ENCODE results near the gene TAF7. TPM values are rescaled to one million over a fixed set of nuclear protein-coding genes. Genes with fewer than 3 reads are reported as not detected.
"Not testable (repeated sequence)": the region's sequence is repeated elsewhere in the genome, so short reads cannot be mapped to it uniquely, and the experiment has no call there.

TAF7 gene
- total RNA-seq, 2 experiments from 2014 or later = 86.2 to 95.9 TPM

DNA sequence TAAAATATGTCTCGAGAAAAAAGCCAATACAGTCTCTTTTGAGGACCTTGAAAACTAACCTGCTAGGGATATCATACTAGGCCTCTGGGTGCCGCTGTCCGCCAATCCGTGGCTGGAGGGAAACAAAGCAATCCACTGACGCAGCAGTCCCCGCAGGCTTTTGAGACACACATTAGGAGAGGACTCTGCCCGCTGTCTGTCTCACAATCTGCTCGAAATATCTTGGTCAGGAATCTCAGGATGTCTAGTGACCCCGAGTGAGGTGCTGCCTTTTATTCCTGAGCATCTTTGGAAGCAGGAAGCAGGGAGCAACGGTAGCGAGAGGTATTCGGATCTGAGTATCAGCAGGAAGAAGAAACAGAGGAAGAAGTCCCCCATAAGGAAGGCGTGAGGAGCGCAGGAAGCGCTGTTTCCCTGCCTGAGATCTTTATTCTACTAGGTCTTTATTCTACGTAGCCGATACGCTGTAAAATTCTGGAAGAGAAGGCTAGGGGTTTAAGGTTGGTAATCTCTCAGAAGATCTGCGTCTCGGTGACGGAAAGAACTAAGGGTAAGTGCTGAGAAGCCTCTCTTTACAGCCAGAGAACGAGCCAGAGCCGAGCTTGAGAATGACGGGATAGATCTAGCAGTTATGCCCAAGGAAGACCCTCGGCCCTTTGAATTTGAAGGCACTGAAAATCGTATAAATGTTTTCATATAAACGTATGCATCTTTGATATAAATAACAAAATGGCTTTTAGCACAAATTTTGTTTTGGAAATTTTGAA, 5.7 kb upstream of the TAF7 start:
- H3K9me3 Mint-ChIP-seq = peaks cover 17% of the 10 kb centered on the region

GRCh38 chr5:141322261-141322660, 1.7 kb upstream of the TAF7 start:
- DNase-seq = no peak
- peaks cover 27% of the 10 kb centered on the region for H3K9me3 Mint-ChIP-seq
- H3K27me3 Mint-ChIP-seq = peaks cover 4% of the 10 kb centered on the region
- H3K27ac Mint-ChIP-seq = no peak overlapping the region
- peaks cover 23% of the 10 kb centered on the region for H3K4me1 Mint-ChIP-seq
- POLR2A ChIA-PET = no interaction called here
- H3K36me3 Mint-ChIP-seq = peaks cover 25% of the 10 kb centered on the region
- no peak for ATAC-seq (ENCODE audit: low read depth)
- no peak overlapping the region for H3K4me3 Mint-ChIP-seq

More for the DNA sequence above, 5.7 kb upstream of the TAF7 start:
- peaks cover 6% of the 10 kb centered on the region for H3K4me1 Mint-ChIP-seq
- ATAC-seq (ENCODE audit: low read depth) (peak; percentile 93), DNase-seq (peak; percentile 67)
- peak overlapping the region; percentile 66 for H3K27ac Mint-ChIP-seq
- peaks cover 31% of the 10 kb centered on the region for H3K27me3 Mint-ChIP-seq
- no peaks in the 10 kb centered on the region for H3K36me3 Mint-ChIP-seq
- peak overlapping the region; percentile 88 for H3K4me3 Mint-ChIP-seq
- POLR2A ChIA-PET = interaction anchor here (0.7 kb wide), 1 partner anchor 1212 kb away, joined by 3 read pairs; no protein-coding TSS in a partner anchor

DNA sequence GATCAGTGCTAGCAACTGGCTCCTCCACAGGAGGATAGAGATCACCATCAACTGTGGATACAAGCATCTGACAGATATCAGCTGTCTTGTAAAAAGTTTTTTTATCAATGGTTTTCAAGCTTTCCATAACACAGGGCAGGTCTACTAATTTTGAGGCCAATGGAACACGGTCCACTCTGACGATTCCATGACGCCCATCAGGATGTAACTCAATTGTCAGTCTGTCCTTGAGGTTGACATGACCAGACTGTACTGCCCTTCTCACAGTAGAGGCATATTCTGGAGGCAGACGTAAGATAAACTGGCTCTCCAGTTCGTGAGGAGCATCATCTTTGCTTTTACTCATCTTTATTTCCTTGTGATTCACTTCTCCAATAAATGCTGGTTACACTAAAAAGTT, 885 bp downstream of the TAF7 start:
- Mint-ChIP-seq H3K4me1 (peaks cover 18% of the 10 kb centered on the region), H3K27ac (peak overlapping the region; percentile 96), H3K9me3 (peaks cover 39% of the 10 kb centered on the region), H3K27me3 (no peaks in the 10 kb centered on the region), H3K4me3 (peak overlapping the region; percentile 86), H3K36me3 (peaks cover 43% of the 10 kb centered on the region)
- DNase-seq (no peak), ATAC-seq (ENCODE audit: low read depth) (no peak)
- POLR2A ChIA-PET = interaction anchor here (0.6 to 1.5 kb wide), 11 partner anchors 9 to 620 kb away, joined by 3 to 8 read pairs (median 5); partner anchors contain the start of genes HDAC3, PCDHGA1, PCDHGA2 and PCDHGA6

DNA sequence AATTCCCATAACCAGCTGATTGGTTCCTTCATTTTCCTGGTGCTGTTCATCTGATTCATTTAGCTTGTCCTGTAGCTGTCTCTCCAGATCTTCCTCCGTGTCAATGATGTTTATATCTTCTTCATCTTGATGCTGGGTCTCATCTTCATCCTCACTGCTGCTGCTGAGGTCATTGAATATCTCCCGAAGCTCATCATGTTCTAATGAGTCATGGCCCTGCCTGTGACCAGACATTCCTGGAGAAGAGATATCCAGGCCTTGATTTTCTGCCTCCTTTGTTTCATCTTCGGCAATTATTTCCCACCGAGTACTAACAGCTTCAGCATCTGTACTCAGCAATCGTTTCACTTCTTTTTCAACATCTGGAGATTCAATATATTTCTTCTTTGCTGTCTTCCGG, 1.4 kb downstream of the TAF7 start:
- no peak for ATAC-seq (ENCODE audit: low read depth)
- POLR2A ChIA-PET = no interaction called here
- H3K9me3 Mint-ChIP-seq = peaks cover 40% of the 10 kb centered on the region
- no peaks in the 10 kb centered on the region for H3K27me3 Mint-ChIP-seq
- no peak for DNase-seq
- peak overlapping the region; percentile 86 for H3K4me3 Mint-ChIP-seq
- H3K36me3 Mint-ChIP-seq = peaks cover 46% of the 10 kb centered on the region
- H3K4me1 Mint-ChIP-seq = peaks cover 18% of the 10 kb centered on the region
- peak overlapping the region; percentile 42 for H3K27ac Mint-ChIP-seq

DNA sequence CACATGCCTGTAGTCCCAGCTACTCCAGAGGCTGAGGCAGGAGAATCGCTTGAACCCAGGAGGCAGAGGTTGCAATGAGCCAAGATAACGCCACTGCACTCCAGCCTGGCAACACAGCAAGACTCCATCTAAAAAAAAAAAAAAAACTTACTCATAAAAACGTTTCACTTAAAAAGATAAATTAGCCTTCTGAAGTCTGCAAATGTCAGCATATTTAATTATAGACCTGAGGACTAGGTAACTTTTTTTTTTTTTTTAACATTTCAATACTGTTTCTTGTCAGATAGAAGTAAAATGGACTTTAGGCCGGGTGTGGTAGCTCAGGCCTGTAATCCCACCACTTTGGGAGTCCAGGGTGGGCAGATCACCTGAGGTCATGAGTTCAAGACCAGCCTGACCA, 3.6 kb downstream of the TAF7 start:
- POLR2A ChIA-PET; H3K27ac Mint-ChIP-seq; H3K4me3 Mint-ChIP-seq; ATAC-seq (ENCODE audit: low read depth); H3K27me3 Mint-ChIP-seq; DNase-seq: not testable (repeated sequence)
- Mint-ChIP-seq H3K4me1 (peaks cover 20% of the 10 kb centered on the region), H3K36me3 (peaks cover 63% of the 10 kb centered on the region), H3K9me3 (peaks cover 49% of the 10 kb centered on the region)

GRCh38 chr5:141313711-141314110, 6.9 kb downstream of the TAF7 start:
- H3K27me3 Mint-ChIP-seq = no peaks in the 10 kb centered on the region
- POLR2A ChIA-PET = no interaction called here
- no peak overlapping the region for H3K4me3 Mint-ChIP-seq
- H3K36me3 Mint-ChIP-seq = peaks cover 52% of the 10 kb centered on the region
- H3K9me3 Mint-ChIP-seq = peaks cover 52% of the 10 kb centered on the region
- no peak for ATAC-seq (ENCODE audit: low read depth)
- no peak for DNase-seq
- H3K27ac Mint-ChIP-seq = no peak overlapping the region
- peaks cover 4% of the 10 kb centered on the region for H3K4me1 Mint-ChIP-seq

- no peak for DNase-seq
- Mint-ChIP-seq H3K27me3 (no peaks in the 10 kb centered on the region), H3K9me3 (peaks cover 33% of the 10 kb centered on the region), H3K4me1 (no peaks in the 10 kb centered on the region), H3K27ac (no peak overlapping the region), H3K4me3 (no peak overlapping the region), H3K36me3 (peaks cover 8% of the 10 kb centered on the region)
- POLR2A ChIA-PET = no interaction called here
- no peak for ATAC-seq (ENCODE audit: low read depth)
These were observed 14.0 kb downstream of the TAF7 start for GRCh38 chr5:141306630-141307029.

DNA sequence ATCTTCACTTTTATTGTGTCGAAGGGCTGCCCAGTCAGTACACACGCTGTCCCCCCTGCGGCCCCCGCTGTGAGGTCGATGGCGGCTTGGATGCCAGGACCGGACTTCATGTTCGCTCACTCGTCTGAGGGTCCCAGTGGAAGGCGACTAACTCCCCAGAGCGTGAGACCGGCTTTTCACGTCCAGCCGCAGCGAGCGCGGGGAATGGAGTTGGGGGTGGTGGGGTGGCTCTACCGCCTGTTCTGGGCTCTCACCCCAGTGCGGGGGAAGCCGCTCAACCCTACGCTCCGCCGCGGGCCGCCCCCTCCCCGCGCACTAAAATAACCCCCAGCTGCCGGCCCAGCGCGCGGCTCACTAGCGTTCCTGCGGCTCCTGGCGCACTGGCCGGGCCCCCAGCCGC, 16.8 kb downstream of the TAF7 start, which contains the start of gene SLC25A2:
TSS of gene SLC25A2 (minus strand) at position 294 of the 400 bp plus-strand sequence. CDS start at position 110, 184 bp downstream.
- no peaks in the 10 kb centered on the region for H3K27me3 Mint-ChIP-seq
- H3K27ac Mint-ChIP-seq = no peak within 1 kb of the TSS
- POLR2A ChIA-PET = no interaction called here
- peaks cover 21% of the 10 kb centered on the region for H3K9me3 Mint-ChIP-seq
- no peak for ATAC-seq (ENCODE audit: low read depth)
- no peak for DNase-seq
- no peak within 1 kb of the TSS for H3K4me3 Mint-ChIP-seq
- peaks cover 6% of the 10 kb centered on the region for H3K36me3 Mint-ChIP-seq
- no peaks in the 10 kb centered on the region for H3K4me1 Mint-ChIP-seq

DNA sequence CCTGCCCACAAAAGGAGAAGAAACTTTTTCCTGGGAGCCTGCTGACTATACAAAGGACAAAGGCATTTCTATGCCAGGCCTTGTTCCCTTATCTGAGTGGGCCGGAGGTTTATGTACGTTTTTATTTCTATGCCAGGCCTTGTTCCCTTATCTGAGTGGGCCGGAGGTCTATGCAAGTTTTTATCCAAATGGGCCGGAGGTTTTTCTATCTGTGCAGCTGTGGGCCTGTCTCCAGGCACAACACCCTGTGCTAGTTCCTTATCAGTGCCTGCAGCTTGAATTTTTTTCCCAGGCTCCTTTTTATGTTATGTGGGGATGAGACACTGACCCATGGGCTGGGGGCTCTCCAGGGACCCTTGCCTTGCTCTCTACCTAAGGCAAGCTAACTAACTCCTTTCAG, 22.2 kb downstream of the TAF7 start:
- POLR2A ChIA-PET = no interaction called here
- Mint-ChIP-seq H3K27ac (no peak overlapping the region), H3K27me3 (no peaks in the 10 kb centered on the region), H3K4me3 (no peak overlapping the region), H3K36me3 (peaks cover 5% of the 10 kb centered on the region), H3K9me3 (peaks cover 24% of the 10 kb centered on the region), H3K4me1 (no peaks in the 10 kb centered on the region)
- ATAC-seq (ENCODE audit: low read depth) (no peak), DNase-seq (no peak)

DNA sequence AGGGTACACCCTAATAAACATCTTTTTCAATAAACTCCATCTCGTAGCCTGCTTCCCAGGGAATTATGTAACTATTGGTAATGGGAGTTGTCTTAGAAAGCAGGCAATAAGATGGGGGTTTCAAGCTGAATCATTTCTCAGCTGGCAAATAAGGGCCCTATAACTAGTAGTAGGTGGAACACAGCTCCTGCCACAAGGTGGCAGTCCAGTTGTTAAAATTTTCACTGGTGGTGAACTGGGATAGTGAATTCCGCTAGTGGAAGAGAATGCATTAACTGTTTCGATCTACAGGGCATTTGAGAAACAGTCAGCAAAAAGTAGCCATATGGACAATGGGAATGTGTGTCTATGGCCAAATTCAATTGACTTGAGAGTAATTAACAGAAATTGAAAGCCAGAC, 47.7 kb downstream of the TAF7 start:
- Mint-ChIP-seq H3K9me3 (peaks cover 24% of the 10 kb centered on the region), H3K27me3 (no peaks in the 10 kb centered on the region), H3K4me1 (no peaks in the 10 kb centered on the region), H3K36me3 (no peaks in the 10 kb centered on the region), H3K27ac (no peak overlapping the region), H3K4me3 (no peak overlapping the region)
- POLR2A ChIA-PET = no interaction called here
- ATAC-seq (ENCODE audit: low read depth) = no peak
- no peak for DNase-seq

- peaks cover 27% of the 10 kb centered on the region for H3K9me3 Mint-ChIP-seq
- POLR2A ChIA-PET = no interaction called here
- no peaks in the 10 kb centered on the region for H3K36me3 Mint-ChIP-seq
- no peaks in the 10 kb centered on the region for H3K27me3 Mint-ChIP-seq
- H3K4me3 Mint-ChIP-seq = no peak overlapping the region
- no peak overlapping the region for H3K27ac Mint-ChIP-seq
- no peak for DNase-seq
- H3K4me1 Mint-ChIP-seq = no peaks in the 10 kb centered on the region
- ATAC-seq (ENCODE audit: low read depth) = no peak
These were observed 51.4 kb downstream of the TAF7 start for GRCh38 chr5:141269195-141269594.

Other genes starting within 250 kb of the TAF7 start
- not detected for gene PCDHB2, start 226.2 kb downstream of the TAF7 start, total RNA-seq
- gene PCDHB3, start 220.3 kb downstream of the TAF7 start, total RNA-seq = not detected
- not detected for gene PCDHB4, start 199.0 kb downstream of the TAF7 start, total RNA-seq
- gene PCDHB5, start 185.6 kb downstream of the TAF7 start, total RNA-seq = not detected
- gene PCDHB6, start 170.7 kb downstream of the TAF7 start, total RNA-seq = not detected
- gene PCDHB7, start 148.1 kb downstream of the TAF7 start, total RNA-seq = not detected
- not detected for gene PCDHB8, start 143.0 kb downstream of the TAF7 start, total RNA-seq
- not detected for gene PCDHB16, start 138.4 kb downstream of the TAF7 start, total RNA-seq
- gene PCDHB9, start 133.6 kb downstream of the TAF7 start, total RNA-seq = not detected
- gene PCDHB10, start 128.4 kb downstream of the TAF7 start, total RNA-seq = not detected
- not detected for gene PCDHB11, start 121.2 kb downstream of the TAF7 start, total RNA-seq
- not detected for gene PCDHB12, start 112.1 kb downstream of the TAF7 start, total RNA-seq
- not detected for gene PCDHB13, start 106.9 kb downstream of the TAF7 start, total RNA-seq
- gene PCDHB14, start 97.4 kb downstream of the TAF7 start, total RNA-seq = under 1 TPM in 1 of 2 experiments, not detected in 1; 0.06 TPM
- gene PCDHB15, start 75.4 kb downstream of the TAF7 start, total RNA-seq = under 1 TPM in 1 of 2 experiments, not detected in 1; 0.06 TPM
- 1 to 10 TPM in 1 of 2 experiments, under 1 TPM in 1; 0.99 to 1.3 TPM for gene SLC25A2, start 16.7 kb downstream of the TAF7 start, total RNA-seq
- under 1 TPM; 0.11 to 0.31 TPM for gene PCDHGA1, start 9.7 kb upstream of the TAF7 start, total RNA-seq
- gene PCDHGA2, start 18.0 kb upstream of the TAF7 start, total RNA-seq = under 1 TPM; 0.08 to 0.09 TPM
- gene PCDHGA3, start 23.0 kb upstream of the TAF7 start, total RNA-seq = under 1 TPM in 1 of 2 experiments, not detected in 1; 0.14 TPM
- gene PCDHGB1, start 29.3 kb upstream of the TAF7 start, total RNA-seq = not detected
- under 1 TPM; 0.25 to 0.28 TPM for gene PCDHGA4, start 34.2 kb upstream of the TAF7 start, total RNA-seq
- under 1 TPM; 0.64 to 0.88 TPM for gene PCDHGB2, start 39.2 kb upstream of the TAF7 start, total RNA-seq
- under 1 TPM; 0.23 to 0.30 TPM for gene PCDHGA5, start 43.4 kb upstream of the TAF7 start, total RNA-seq
- gene PCDHGB3, start 49.5 kb upstream of the TAF7 start, total RNA-seq = under 1 TPM; 0.44 to 0.82 TPM
- under 1 TPM; 0.28 to 0.33 TPM for gene PCDHGA6, start 53.1 kb upstream of the TAF7 start, total RNA-seq
- under 1 TPM; 0.26 to 0.28 TPM for gene PCDHGA7, start 62.0 kb upstream of the TAF7 start, total RNA-seq
- under 1 TPM in 1 of 2 experiments, not detected in 1; 0.11 TPM for gene PCDHGB4, start 66.9 kb upstream of the TAF7 start, total RNA-seq
- under 1 TPM; 0.09 to 0.11 TPM for gene PCDHGA8, start 71.8 kb upstream of the TAF7 start, total RNA-seq
- not detected for gene PCDHGB5, start 77.2 kb upstream of the TAF7 start, total RNA-seq
- gene PCDHGA9, start 82.0 kb upstream of the TAF7 start, total RNA-seq = under 1 TPM in 1 of 2 experiments, not detected in 1; 0.11 TPM
- gene PCDHGB6, start 87.2 kb upstream of the TAF7 start, total RNA-seq = under 1 TPM; 0.11 to 0.14 TPM
- under 1 TPM in 1 of 2 experiments, not detected in 1; 0.14 TPM for gene PCDHGA10, start 92.2 kb upstream of the TAF7 start, total RNA-seq
- under 1 TPM in 1 of 2 experiments, not detected in 1; 0.11 TPM for gene PCDHGB7, start 96.9 kb upstream of the TAF7 start, total RNA-seq
- gene PCDHGA11, start 100.3 kb upstream of the TAF7 start, total RNA-seq = under 1 TPM; 0.08 to 0.09 TPM
- under 1 TPM in 1 of 2 experiments, not detected in 1; 0.11 TPM for gene PCDHGA12, start 109.7 kb upstream of the TAF7 start, total RNA-seq
- not detected for gene PCDHGC3, start 155.2 kb upstream of the TAF7 start, total RNA-seq
- gene PCDHGC4, start 164.2 kb upstream of the TAF7 start, total RNA-seq = not detected
- gene PCDHGC5, start 168.3 kb upstream of the TAF7 start, total RNA-seq = not detected